Neuronal stem cell (in vitro differentiated cells): ENCODE measurements around the gene NSG1.

Experiments
- DNase-seq: peaks from one replicate; pipeline ENCODE4 v3.0.0-alpha.2; 2013; ENCODE audit warnings: low spot score
- H2AFZ ChIP-seq: one replicate; pipeline ENCODE4 v1.6.1; 2013; ENCODE audit warnings: mild to moderate bottlenecking, low read length, inconsistent platforms
- H2AK5ac ChIP-seq: 2 replicates; pipeline ENCODE4 v1.6.1; 2013; ENCODE audit warnings: low read depth, mild to moderate bottlenecking, inconsistent platforms, low read length, moderate library complexity, mixed read lengths
- H2BK120ac ChIP-seq: 2 replicates; pipeline ENCODE4 v1.6.1; 2013; ENCODE audit warnings: low read depth, mild to moderate bottlenecking, inconsistent platforms, low read length, moderate library complexity, mixed read lengths
- H2BK12ac ChIP-seq: one replicate; pipeline ENCODE4 v1.6.1; 2013; ENCODE audit warnings: low read length, inconsistent platforms
- H2BK15ac ChIP-seq: 2 replicates; pipeline ENCODE4 v1.6.1; 2013; ENCODE audit warnings: mild to moderate bottlenecking, low read length, inconsistent platforms, mixed read lengths
- H2BK5ac ChIP-seq: one replicate; pipeline ENCODE4 v1.6.1; 2013; ENCODE audit warnings: inconsistent platforms, mild to moderate bottlenecking, low read length, moderate library complexity
- H3K14ac ChIP-seq: one replicate; pipeline ENCODE4 v1.6.1; 2013; ENCODE audit warnings: low read length, inconsistent platforms
- H3K18ac ChIP-seq: 2 replicates; pipeline ENCODE4 v1.6.1; 2013; ENCODE audit warnings: low read length, inconsistent platforms
- H3K23ac ChIP-seq: 2 replicates; pipeline ENCODE4 v1.6.1; 2013; ENCODE audit warnings: low read depth, mild to moderate bottlenecking, mixed read lengths, low read length, inconsistent platforms; ENCODE audit not compliant: poor library complexity
- H3K27ac ChIP-seq: replicated peaks from 3 replicates; pipeline ENCODE4 v1.5.1; 2013; ENCODE audit warnings: low read length, inconsistent platforms
- H3K27me3 ChIP-seq, 3 experiments: 2 replicates each; pipeline ENCODE4 v1.6.1; 2013; ENCODE audit warnings: low read length in 3 of 3, mild to moderate bottlenecking in 2 of 3, inconsistent platforms in 1 of 3, low read depth in 1 of 3, mixed read lengths in 1 of 3, moderate library complexity in 1 of 3; ENCODE audit not compliant: control insufficient read depth in 3 of 3, insufficient read depth in 3 of 3
- H3K36me3 ChIP-seq, 2 donors: replicated peaks in 1 of 2; 2 replicates each; pipeline ENCODE4 v1.6.1; 2013; ENCODE audit warnings: low read length in 2 of 2; ENCODE audit not compliant: control insufficient read depth in 2 of 2, insufficient read depth in 2 of 2
- H3K4ac ChIP-seq: 2 replicates; pipeline ENCODE4 v1.6.1; 2013; ENCODE audit warnings: inconsistent platforms, mild to moderate bottlenecking, low read length, moderate library complexity
- H3K4me1 ChIP-seq, 2 donors: 1 replicate in 1 of 2; 2 replicates in 1 of 2; pipeline ENCODE4 v1.6.1; 2013; ENCODE audit warnings: low read length in 2 of 2, low read depth in 1 of 2; ENCODE audit not compliant: control insufficient read depth in 2 of 2, insufficient read depth in 1 of 2
- H3K4me2 ChIP-seq: one replicate; pipeline ENCODE4 v1.6.1; 2013; ENCODE audit warnings: mild to moderate bottlenecking, low read length, inconsistent platforms; ENCODE audit not compliant: insufficient read depth, poor library complexity, severe bottlenecking
- H3K4me3 ChIP-seq, 2 donors: 2 replicates each; pipeline ENCODE4 v1.5.1; 2013; ENCODE audit warnings: low read length in 2 of 2, mild to moderate bottlenecking in 2 of 2, inconsistent platforms in 1 of 2, moderate library complexity in 1 of 2
- H3K79me1 ChIP-seq: one replicate; pipeline ENCODE4 v1.6.1; 2013; ENCODE audit warnings: low read depth, mild to moderate bottlenecking, inconsistent platforms, low read length, moderate library complexity
- H3K9ac ChIP-seq: one replicate; pipeline ENCODE4 v1.6.1; 2013; ENCODE audit warnings: mild to moderate bottlenecking, low read depth, low read length, inconsistent platforms; ENCODE audit not compliant: poor library complexity
- H3K9me3 ChIP-seq, 2 donors: replicated peaks in 1 of 2; 2 replicates each; pipeline versions ENCODE3 to v1.6.1; 2013; ENCODE audit warnings: low read length in 2 of 2, mild to moderate bottlenecking in 2 of 2, inconsistent platforms in 1 of 2, low read depth in 1 of 2, mixed read lengths in 1 of 2, moderate library complexity in 1 of 2; ENCODE audit not compliant: control insufficient read depth in 2 of 2, insufficient read depth in 1 of 2
- H4K8ac ChIP-seq: one replicate; pipeline ENCODE4 v1.6.1; 2013; ENCODE audit warnings: low read depth, mild to moderate bottlenecking, inconsistent platforms, low read length, moderate library complexity
- H4K91ac ChIP-seq: one replicate; pipeline ENCODE4 v1.6.1; 2013; ENCODE audit warnings: low read length, low read depth, mild to moderate bottlenecking, inconsistent platforms; ENCODE audit not compliant: poor library complexity
- WGBS, 2 donors: extraction: QIAGEN DNeasy Blood & Tissue Kit; methylation state at CpG; one replicate each; pipeline ENCODE4 v1.1.7; 2013; ENCODE audit warnings: missing lambda C conversion rate in 2 of 2, mixed read lengths in 1 of 2; ENCODE audit not compliant: insufficient read length in 2 of 2, insufficient replicate concordance in 1 of 2; ENCODE audit errors: extremely low coverage in 2 of 2; 5-methylcytosine and 5-hydroxymethylcytosine counted together

The NSG1 gene

GRCh38 chr4:4396628-4397440, 9.9 kb downstream of the NSG1 start:
- no CpG with 5 or more reads among the region's 19 CpGs for WGBS, 2 donors
- H2AK5ac ChIP-seq = no peak overlapping the region
- H3K9ac ChIP-seq = no peak overlapping the region
- H2AFZ ChIP-seq = peak overlapping the region; percentile 66
- no peaks in the 10 kb centered on the region for H3K79me1 ChIP-seq
- peaks cover 0 to 23% (median 0%) of the 10 kb centered on the region in 3 experiments for H3K27me3 ChIP-seq
- no peak overlapping the region for H3K4me2 ChIP-seq
- no peak overlapping the region for H3K4me3 ChIP-seq
- H4K8ac ChIP-seq = no peak overlapping the region
- H4K91ac ChIP-seq = no peak overlapping the region
- no peak overlapping the region for H2BK15ac ChIP-seq
- peak overlapping the region; percentile 31 for H3K18ac ChIP-seq
- no peaks in the 10 kb centered on the region for H3K9me3 ChIP-seq
- H3K27ac ChIP-seq = no peak overlapping the region
- H2BK120ac ChIP-seq = no peak overlapping the region
- no peak overlapping the region for H2BK12ac ChIP-seq
- no peak for DNase-seq
- peaks cover 0 to 25% of the 10 kb centered on the region in 2 donors for H3K36me3 ChIP-seq
- H3K23ac ChIP-seq = peak overlapping the region; percentile 8
- H3K4ac ChIP-seq = no peak overlapping the region
- peaks cover 11 to 14% of the 10 kb centered on the region in 2 donors for H3K4me1 ChIP-seq
- no peak overlapping the region for H2BK5ac ChIP-seq
- no peak overlapping the region for H3K14ac ChIP-seq

DNA sequence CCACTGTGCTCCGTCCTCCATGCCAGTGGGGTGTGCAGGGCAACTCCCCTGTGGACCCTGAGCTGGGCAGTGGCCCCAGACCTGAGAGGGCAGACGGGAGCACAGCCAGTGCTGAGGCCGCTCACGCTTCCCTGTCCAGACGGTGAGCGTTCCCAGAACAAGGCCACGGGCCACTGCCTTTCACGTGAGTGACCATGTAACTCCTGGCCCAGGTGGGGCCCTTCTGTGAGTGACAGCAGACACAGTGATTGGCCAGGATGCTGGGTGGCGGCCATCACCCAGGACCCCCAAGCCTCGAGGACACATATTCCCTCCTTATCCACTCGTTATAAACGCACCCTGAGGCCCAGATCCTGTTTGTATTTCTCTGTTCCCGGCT, 10.5 kb downstream of the NSG1 start:
- Histone ChIP-seq H2BK15ac (no peak overlapping the region), H3K27ac (no peak overlapping the region), H3K27me3 (peaks cover 0 to 19% (median 0%) of the 10 kb centered on the region in 3 experiments), H4K91ac (no peak overlapping the region), H2BK5ac (no peak overlapping the region), H2AFZ (no peak overlapping the region), H3K18ac (no peak overlapping the region), H3K4me2 (no peak overlapping the region), H3K14ac (no peak overlapping the region), H3K4me1 (peaks cover 11 to 14% of the 10 kb centered on the region in 2 donors), H4K8ac (no peak overlapping the region), H3K9ac (no peak overlapping the region), H3K4me3 (peak overlapping the region in 1 of 2 donors; percentile 54), H2BK12ac (no peak overlapping the region), H2BK120ac (no peak overlapping the region), H3K79me1 (no peaks in the 10 kb centered on the region), H3K4ac (no peak overlapping the region), H2AK5ac (no peak overlapping the region), H3K23ac (peak overlapping the region; percentile 8), H3K9me3 (no peaks in the 10 kb centered on the region), H3K36me3 (peaks cover 0 to 22% of the 10 kb centered on the region in 2 donors)
- DNase-seq = no peak
- no CpG with 5 or more reads among the region's 13 CpGs for WGBS, 2 donors

GRCh38 chr4:4398430-4398829, 11.5 kb downstream of the NSG1 start:
- Histone ChIP-seq H2BK12ac (no peak overlapping the region), H3K4me2 (no peak overlapping the region), H3K4me1 (peaks cover 11 to 14% of the 10 kb centered on the region in 2 donors), H3K4ac (no peak overlapping the region), H2AFZ (no peak overlapping the region), H3K18ac (no peak overlapping the region), H3K79me1 (no peaks in the 10 kb centered on the region), H4K91ac (no peak overlapping the region), H3K23ac (no peak overlapping the region), H3K9ac (no peak overlapping the region), H3K4me3 (no peak overlapping the region), H3K27ac (no peak overlapping the region), H3K27me3 (peaks cover 0 to 16% (median 0%) of the 10 kb centered on the region in 3 experiments), H3K36me3 (peaks cover 0 to 16% of the 10 kb centered on the region in 2 donors), H2BK5ac (no peak overlapping the region), H2BK15ac (no peak overlapping the region), H2BK120ac (no peak overlapping the region), H4K8ac (no peak overlapping the region), H3K9me3 (no peaks in the 10 kb centered on the region), H2AK5ac (no peak overlapping the region), H3K14ac (no peak overlapping the region)
- WGBS, 2 donors = no CpG with 5 or more reads among the region's 4 CpGs
- no peak for DNase-seq

DNA sequence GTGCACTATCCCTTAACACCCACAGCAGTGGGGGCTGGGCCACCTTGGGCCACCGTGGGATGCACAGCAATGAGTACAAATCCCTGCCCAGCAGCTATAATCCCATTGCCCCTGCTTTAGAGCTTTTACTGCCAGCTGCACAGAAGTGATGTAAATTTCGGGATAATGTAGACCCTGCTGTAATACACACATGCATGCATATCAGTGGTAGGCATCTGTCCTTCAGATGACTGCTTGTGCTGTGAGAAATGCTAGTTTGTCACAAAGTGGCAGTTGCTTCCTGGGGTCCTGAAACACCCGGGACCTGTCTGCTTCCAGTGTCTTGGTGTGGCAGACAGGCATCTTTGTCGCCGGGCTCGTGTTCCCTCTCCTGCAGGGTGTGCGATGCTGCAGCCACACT, 14.1 kb downstream of the NSG1 start:
- H2BK120ac ChIP-seq = no peak overlapping the region
- H3K36me3 ChIP-seq = peaks cover 0 to 13% of the 10 kb centered on the region in 2 donors

More for the DNA sequence above, 14.1 kb downstream of the NSG1 start:
- no peak overlapping the region for H3K4ac ChIP-seq
- no peak overlapping the region for H3K18ac ChIP-seq
- no peak overlapping the region for H2BK12ac ChIP-seq
- H2BK15ac ChIP-seq = no peak overlapping the region
- H4K8ac ChIP-seq = no peak overlapping the region
- H2BK5ac ChIP-seq = no peak overlapping the region
- DNase-seq = no peak
- peaks cover 2 to 7% of the 10 kb centered on the region in 2 donors for H3K4me1 ChIP-seq
- no peak overlapping the region for H3K4me3 ChIP-seq
- no peak overlapping the region for H3K23ac ChIP-seq
- H2AK5ac ChIP-seq = no peak overlapping the region
- no peak overlapping the region for H4K91ac ChIP-seq
- WGBS, 2 donors = no CpG with 5 or more reads among the region's 7 CpGs
- H3K79me1 ChIP-seq = no peaks in the 10 kb centered on the region
- no peak overlapping the region for H3K9ac ChIP-seq
- no peak overlapping the region for H3K27ac ChIP-seq
- H3K9me3 ChIP-seq = no peaks in the 10 kb centered on the region
- peaks cover 0 to 2% (median 0%) of the 10 kb centered on the region in 3 experiments for H3K27me3 ChIP-seq
- no peak overlapping the region for H3K14ac ChIP-seq
- no peak overlapping the region for H2AFZ ChIP-seq
- H3K4me2 ChIP-seq = no peak overlapping the region
